Mammary epithelial cell (primary cell): ENCODE results near the gene ABCA3.

ENCODE experiments used
- EZH2 ChIP-seq: IDR thresholded peaks from 2 replicates; pipeline ENCODE4 v1.6.1; 2012; ENCODE audit warnings: low read length, inconsistent platforms, borderline replicate concordance
- TF ChIP-seq, protein P1 (sequence below), 2 donors: IDR thresholded peaks in 1 of 2; conservative IDR thresholded peaks in 1 of 2; 2 replicates each; pipeline ENCODE4 v1.5.1; 2011 to 2012; ENCODE audit warnings: inconsistent platforms in 2 of 2, low read length in 2 of 2, mild to moderate bottlenecking in 2 of 2, control low read depth in 1 of 2, low read depth in 1 of 2; ENCODE audit not compliant: insufficient read depth in 1 of 2; ENCODE audit errors: extremely low read depth in 1 of 2

DNA sequence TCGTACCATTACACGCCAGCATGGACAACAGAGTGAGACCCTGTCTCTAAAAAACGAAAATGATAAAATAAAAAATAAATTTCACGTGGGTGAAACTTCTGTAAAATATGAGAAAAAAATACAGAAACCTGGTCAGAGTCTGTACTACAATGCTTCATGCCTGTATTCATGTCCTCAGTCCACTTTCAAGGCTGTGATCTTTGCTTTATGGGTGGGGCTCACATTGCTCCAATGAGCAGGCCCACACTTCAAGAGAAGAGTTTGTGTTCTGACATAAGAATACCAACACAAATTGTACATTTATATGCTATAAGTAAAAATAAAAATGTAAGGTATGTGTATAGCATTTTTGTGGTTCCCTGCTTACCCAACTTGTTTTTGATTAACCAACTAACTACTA lies 32.2 kb upstream of the ABCA3 start:
- TF ChIP-seq, protein P1, sequence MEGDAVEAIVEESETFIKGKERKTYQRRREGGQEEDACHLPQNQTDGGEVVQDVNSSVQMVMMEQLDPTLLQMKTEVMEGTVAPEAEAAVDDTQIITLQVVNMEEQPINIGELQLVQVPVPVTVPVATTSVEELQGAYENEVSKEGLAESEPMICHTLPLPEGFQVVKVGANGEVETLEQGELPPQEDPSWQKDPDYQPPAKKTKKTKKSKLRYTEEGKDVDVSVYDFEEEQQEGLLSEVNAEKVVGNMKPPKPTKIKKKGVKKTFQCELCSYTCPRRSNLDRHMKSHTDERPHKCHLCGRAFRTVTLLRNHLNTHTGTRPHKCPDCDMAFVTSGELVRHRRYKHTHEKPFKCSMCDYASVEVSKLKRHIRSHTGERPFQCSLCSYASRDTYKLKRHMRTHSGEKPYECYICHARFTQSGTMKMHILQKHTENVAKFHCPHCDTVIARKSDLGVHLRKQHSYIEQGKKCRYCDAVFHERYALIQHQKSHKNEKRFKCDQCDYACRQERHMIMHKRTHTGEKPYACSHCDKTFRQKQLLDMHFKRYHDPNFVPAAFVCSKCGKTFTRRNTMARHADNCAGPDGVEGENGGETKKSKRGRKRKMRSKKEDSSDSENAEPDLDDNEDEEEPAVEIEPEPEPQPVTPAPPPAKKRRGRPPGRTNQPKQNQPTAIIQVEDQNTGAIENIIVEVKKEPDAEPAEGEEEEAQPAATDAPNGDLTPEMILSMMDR (conservative IDR thresholded peaks at IDR 0.05 in 1 of 2, IDR thresholded peaks at IDR 0.05 in 1 of 2; ENCODE audit: extremely low read depth in 1 of 2, insufficient read depth in 1 of 2, low read depth in 1 of 2, low read length in 2 of 2): no peak
- TF ChIP-seq EZH2: no peak
